Caco-2 (cell line): Measurements from ENCODE around the gene ALDH4A1. TPM values are rescaled to one million over a fixed set of nuclear protein-coding genes. Genes with fewer than 3 reads are reported as not detected.

Experiments
- BruUV-seq: library from RNA; stranded (reverse); fragments of 400-500 nt; replicated peaks from 2 replicates; lab custom pipeline; 2021; lab: Mats Ljungman, UMichigan
- CTCF ChIA-PET: fragments of 300-600 bp; sonication (Branson Sonifier 250); formaldehyde crosslinking; loops from one replicate; lab custom pipeline; 2022; ENCODE audit warnings: antibody characterized with exemption; lab: Charles Lee
- POLR2A ChIA-PET: fragments of 300-600 bp; sonication (Branson Sonifier 250); formaldehyde crosslinking; loops from one replicate; lab custom pipeline; 2022; ENCODE audit warnings: antibody characterized with exemption; lab: Charles Lee
- DNase-seq, 2 experiments: peaks; one replicate each; pipeline versions ENCODE4 v3.0.0 to v3.0.0-alpha.2; 2020 to 2022
- H3K27me3 ChIP-seq: replicated peaks from 2 replicates; pipeline ENCODE4 v1.6.0; 2011; ENCODE audit warnings: low read length; ENCODE audit not compliant: control insufficient read depth, insufficient read depth
- H3K36me3 ChIP-seq: 2 replicates; pipeline ENCODE4 v1.5.1; 2011; ENCODE audit warnings: low read length; ENCODE audit not compliant: control insufficient read depth, insufficient read depth
- H3K4me1 ChIP-seq: fragments of 250-450 bp; sonication (Bioruptor Pico); 2 replicates; pipeline ENCODE4 v1.5.1; 2020; ENCODE audit warnings: mild to moderate bottlenecking
- H3K4me3 ChIP-seq: 2 replicates; pipeline ENCODE4 v1.5.1; 2011; ENCODE audit warnings: low read depth, mild to moderate bottlenecking, control low read depth, low read length
- H3K9me3 ChIP-seq: fragments of 250-450 bp; sonication (Bioruptor Pico); 2 replicates; pipeline ENCODE4 v1.5.1; 2020; ENCODE audit warnings: mild to moderate bottlenecking, moderate library complexity
- H3K27ac Mint-ChIP-seq: one replicate; pipeline ENCODE4 v1.8.0; 2022; ENCODE audit warnings: mixed read lengths; ENCODE audit not compliant: unreplicated experiment
- H3K27me3 Mint-ChIP-seq: one replicate; pipeline ENCODE4 v1.8.0; 2022; ENCODE audit warnings: mixed read lengths; ENCODE audit not compliant: insufficient read depth, unreplicated experiment
- H3K36me3 Mint-ChIP-seq: one replicate; pipeline ENCODE4 v1.8.0; 2022; ENCODE audit warnings: mild to moderate bottlenecking, mixed read lengths; ENCODE audit not compliant: insufficient read depth, unreplicated experiment
- H3K4me1 Mint-ChIP-seq: one replicate; pipeline ENCODE4 v1.8.0; 2022; ENCODE audit warnings: low read depth, mixed read lengths; ENCODE audit not compliant: unreplicated experiment
- H3K4me3 Mint-ChIP-seq: one replicate; pipeline ENCODE4 v1.8.0; 2022; ENCODE audit warnings: mild to moderate bottlenecking, moderate library complexity, mixed read lengths; ENCODE audit not compliant: unreplicated experiment
- H3K9me3 Mint-ChIP-seq: one replicate; pipeline ENCODE4 v1.8.0; 2022; ENCODE audit warnings: mixed read lengths; ENCODE audit not compliant: unreplicated experiment
- intact Hi-C: fragments of 100-400 bp; cut with micrococcal nuclease; formaldehyde crosslinking; loops from one replicate; pipeline ENCODE4 v1.10.0; 2022; ENCODE audit not compliant: unreplicated experiment
- total RNA-seq: library from RNA; stranded (reverse); gene quantifications from 2 replicates; pipeline ENCODE4 v1.2.3, GENCODE V29; 2022
- TF ChIP-seq, protein P1 (sequence below), 2 experiments: fragments of 200-600 bp in 1 of 2; IDR thresholded peaks; 1 replicate in 1 of 2; 2 replicates in 1 of 2; pipeline versions ENCODE4 v1.5.1 to v1.8.0; 2011 to 2022; ENCODE audit warnings: antibody characterized with exemption in 1 of 2, control low read depth in 1 of 2, inconsistent platforms in 1 of 2, low read depth in 1 of 2, low read length in 1 of 2, mild to moderate bottlenecking in 1 of 2, moderate library complexity in 1 of 2; ENCODE audit not compliant: insufficient read depth in 1 of 2, severe bottlenecking in 1 of 2, unreplicated experiment in 1 of 2

ALDH4A1 gene
- total RNA-seq, 1 experiment from 2014 or later: 18.0 TPM

- CTCF ChIA-PET: interaction anchor here (0.9 kb wide), 1 partner anchor 187 kb away, joined by 3 read pairs; no protein-coding TSS in a partner anchor
These were observed 6.8 kb upstream of the ALDH4A1 start for GRCh38 chr1:18908911-18909771.

DNA sequence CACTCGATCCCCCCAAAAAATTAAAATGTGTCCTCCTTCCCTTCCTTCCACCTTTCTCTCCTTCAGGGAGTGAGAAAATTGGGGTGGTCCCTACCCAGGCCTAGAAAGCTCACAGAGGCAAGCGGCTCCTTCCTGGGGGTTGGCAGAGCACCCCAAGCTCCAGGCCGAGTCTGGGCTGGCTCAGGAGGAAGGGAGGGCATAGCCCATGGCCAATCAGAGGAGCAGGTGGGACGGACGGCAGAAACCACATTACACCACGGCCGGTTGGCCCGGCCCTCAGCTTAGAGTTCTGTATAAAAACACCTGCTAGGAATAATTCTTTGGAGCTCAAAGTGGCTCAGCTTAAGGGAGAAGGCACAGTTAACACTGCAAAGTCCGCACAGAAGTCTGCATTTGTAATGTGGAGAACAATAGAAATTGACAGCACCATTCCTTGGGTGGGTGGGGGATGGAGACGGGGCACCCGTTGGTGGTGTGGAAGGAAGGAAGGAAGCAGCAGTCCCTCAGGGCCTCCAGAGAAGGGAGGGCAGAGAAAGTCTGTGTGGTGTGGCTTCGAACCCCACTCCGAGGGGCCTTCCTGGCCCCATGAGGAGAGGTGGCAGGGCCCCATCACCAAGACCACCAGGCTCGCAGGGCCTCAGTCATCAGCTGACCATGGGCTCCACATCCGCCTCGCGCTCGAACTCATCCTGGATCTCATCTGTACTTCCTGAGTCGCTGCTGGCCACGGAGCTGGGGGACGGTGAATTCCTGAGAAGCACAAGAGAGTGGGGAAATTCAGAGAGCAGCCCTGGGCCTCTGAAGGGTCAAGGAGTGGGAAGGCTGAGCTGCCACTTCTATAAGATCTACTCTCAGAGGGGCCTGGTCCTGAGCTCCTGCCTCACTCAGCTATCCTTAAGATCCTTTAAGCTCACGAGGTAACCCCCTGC lies 5.8 kb upstream of the ALDH4A1 start:
- CTCF ChIA-PET: interaction anchor here (0.9 kb wide), 1 partner anchor 188 kb away, joined by 3 read pairs; no protein-coding TSS in a partner anchor
- DNase-seq: no peak
- BruUV-seq: no TSS peak
- Histone ChIP-seq H3K4me1 (peaks cover 6% of the 10 kb centered on the region), H3K27me3 (no peaks in the 10 kb centered on the region), H3K9me3 (no peaks in the 10 kb centered on the region), H3K4me3 (no peak overlapping the region), H3K36me3 (no peaks in the 10 kb centered on the region)
- TF ChIP-seq, protein P1, sequence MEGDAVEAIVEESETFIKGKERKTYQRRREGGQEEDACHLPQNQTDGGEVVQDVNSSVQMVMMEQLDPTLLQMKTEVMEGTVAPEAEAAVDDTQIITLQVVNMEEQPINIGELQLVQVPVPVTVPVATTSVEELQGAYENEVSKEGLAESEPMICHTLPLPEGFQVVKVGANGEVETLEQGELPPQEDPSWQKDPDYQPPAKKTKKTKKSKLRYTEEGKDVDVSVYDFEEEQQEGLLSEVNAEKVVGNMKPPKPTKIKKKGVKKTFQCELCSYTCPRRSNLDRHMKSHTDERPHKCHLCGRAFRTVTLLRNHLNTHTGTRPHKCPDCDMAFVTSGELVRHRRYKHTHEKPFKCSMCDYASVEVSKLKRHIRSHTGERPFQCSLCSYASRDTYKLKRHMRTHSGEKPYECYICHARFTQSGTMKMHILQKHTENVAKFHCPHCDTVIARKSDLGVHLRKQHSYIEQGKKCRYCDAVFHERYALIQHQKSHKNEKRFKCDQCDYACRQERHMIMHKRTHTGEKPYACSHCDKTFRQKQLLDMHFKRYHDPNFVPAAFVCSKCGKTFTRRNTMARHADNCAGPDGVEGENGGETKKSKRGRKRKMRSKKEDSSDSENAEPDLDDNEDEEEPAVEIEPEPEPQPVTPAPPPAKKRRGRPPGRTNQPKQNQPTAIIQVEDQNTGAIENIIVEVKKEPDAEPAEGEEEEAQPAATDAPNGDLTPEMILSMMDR (IDR thresholded peaks at IDR 0.05; ENCODE audit: insufficient read depth in 1 of 2, low read depth in 1 of 2, low read length in 1 of 2, severe bottlenecking in 1 of 2, unreplicated experiment in 1 of 2): no peak
- Mint-ChIP-seq H3K4me1 (no peaks in the 10 kb centered on the region), H3K27me3 (no peaks in the 10 kb centered on the region), H3K9me3 (no peaks in the 10 kb centered on the region), H3K36me3 (peaks cover 10% of the 10 kb centered on the region), H3K4me3 (no peak overlapping the region), H3K27ac (no peak overlapping the region)
- POLR2A ChIA-PET: no interaction called here
- intact Hi-C loops: loop anchor here (5.0 kb wide), 1 partner anchor 189 kb away; no protein-coding TSS in a partner anchor

More at GRCh38 chr1:18908911-18909771, 6.8 kb upstream of the ALDH4A1 start:
- Mint-ChIP-seq H3K36me3 (peaks cover 18% of the 10 kb centered on the region), H3K9me3 (no peaks in the 10 kb centered on the region), H3K4me1 (peaks cover 4% of the 10 kb centered on the region), H3K27me3 (no peaks in the 10 kb centered on the region), H3K4me3 (no peak overlapping the region), H3K27ac (no peak overlapping the region)
- Histone ChIP-seq H3K9me3 (no peaks in the 10 kb centered on the region), H3K4me3 (no peak overlapping the region), H3K27me3 (no peaks in the 10 kb centered on the region), H3K4me1 (no peaks in the 10 kb centered on the region), H3K36me3 (no peaks in the 10 kb centered on the region)
- no peak for DNase-seq
- POLR2A ChIA-PET: no interaction called here
- BruUV-seq: no TSS peak
- intact Hi-C loops: loop anchor here (5.0 kb wide), 1 partner anchor 188 kb away; no protein-coding TSS in a partner anchor
- TF ChIP-seq, protein P1 (IDR thresholded peaks at IDR 0.05; ENCODE audit: insufficient read depth in 1 of 2, low read depth in 1 of 2, low read length in 1 of 2, severe bottlenecking in 1 of 2, unreplicated experiment in 1 of 2): no peak
